ENCODE data around the gene PARD3.

The PARD3 gene

DNA sequence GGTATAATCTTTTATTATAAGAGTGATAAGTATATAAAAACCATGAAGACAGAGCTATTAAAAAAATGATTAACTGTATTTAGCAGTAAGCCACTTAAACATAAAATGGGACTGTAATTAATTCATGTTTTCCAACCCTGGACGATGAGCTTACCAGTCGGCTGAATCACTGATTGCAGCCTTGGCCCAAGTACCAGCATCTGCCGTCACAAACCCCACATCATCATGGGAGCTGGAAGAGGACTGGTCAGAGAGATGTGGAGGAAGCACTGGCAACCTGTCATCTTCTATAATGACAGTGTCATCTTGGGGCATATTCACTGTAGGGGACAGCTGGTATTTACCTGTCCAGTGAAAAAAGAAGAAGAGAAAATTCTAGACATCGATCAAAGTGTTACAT is 473.6 kb downstream of the PARD3 start:
- H3K9ac ChIP-seq (ENCODE audit: low read length), result no peak overlapping the region
- no CpG with 5 or more reads among the region's 4 CpGs for WGBS (ENCODE audit: extremely low coverage, insufficient coverage, insufficient read length)

GRCh38 chr10:34340934-34341333 is 474.2 kb downstream of the PARD3 start:
- H3K4me1 ChIP-seq (ENCODE audit: control insufficient read depth in 1 of 2, insufficient read depth in 2 of 2, low read length in 2 of 2), result no peaks in the 10 kb centered on the region
- H3K9me3 ChIP-seq (ENCODE audit: insufficient read depth, low read depth, low read length), result no peaks in the 10 kb centered on the region
- no peak overlapping the region for H2BK12ac ChIP-seq (ENCODE audit: low read length)
- no peak overlapping the region for H3K4ac ChIP-seq (ENCODE audit: low read depth, low read length)
- no peak overlapping the region for H3K27ac ChIP-seq (ENCODE audit: low read depth, low read length)
- no peak overlapping the region for H3K14ac ChIP-seq (ENCODE audit: low read length)
- H2BK120ac ChIP-seq (ENCODE audit: insufficient read depth, low read length, poor library complexity), result no peak overlapping the region
- H3K36me3 ChIP-seq (ENCODE audit: control insufficient read depth in 1 of 2, insufficient read depth in 2 of 2, low read length in 2 of 2), result no peaks in the 10 kb centered on the region
- H2BK5ac ChIP-seq (ENCODE audit: low read depth, low read length, poor library complexity), result no peak overlapping the region
- no peak overlapping the region for H2AFZ ChIP-seq (ENCODE audit: insufficient read depth, low read length, poor library complexity)
- H3K79me1 ChIP-seq (ENCODE audit: low read length), result no peaks in the 10 kb centered on the region
- H4K8ac ChIP-seq (ENCODE audit: low read depth, low read length), result no peak overlapping the region
- no peak overlapping the region for H4K91ac ChIP-seq (ENCODE audit: low read depth, low read length)
- no peak overlapping the region for H3K4me2 ChIP-seq (ENCODE audit: low read length)
- H3K79me2 ChIP-seq (ENCODE audit: control insufficient read depth, insufficient read depth, low read length, poor library complexity), result no peaks in the 10 kb centered on the region
- no peak overlapping the region for H3K18ac ChIP-seq (ENCODE audit: low read length)
- H3K4me3 ChIP-seq (ENCODE audit: low read depth, low read length), result no peak overlapping the region
- no CpG with 5 or more reads among the region's 1 CpG for WGBS (ENCODE audit: extremely low coverage, insufficient coverage, insufficient read length)
- no peak overlapping the region for H4K12ac ChIP-seq (ENCODE audit: low read depth, low read length)
- DNase-seq, result no peak
- H3K9ac ChIP-seq (ENCODE audit: low read length), result no peak overlapping the region
- H3K23ac ChIP-seq (ENCODE audit: low read length), result no peak overlapping the region
- no peak overlapping the region for H2AK5ac ChIP-seq (ENCODE audit: low read length)
- no peaks in the 10 kb centered on the region for H3K27me3 ChIP-seq (ENCODE audit: insufficient read depth, low read length)

More for the DNA sequence above, 473.6 kb downstream of the PARD3 start:
- no peak overlapping the region for H2AK5ac ChIP-seq (ENCODE audit: low read length)
- no peaks in the 10 kb centered on the region for H3K36me3 ChIP-seq (ENCODE audit: control insufficient read depth in 1 of 2, insufficient read depth in 2 of 2, low read length in 2 of 2)
- H3K14ac ChIP-seq (ENCODE audit: low read length), result no peak overlapping the region
- H4K8ac ChIP-seq (ENCODE audit: low read depth, low read length), result no peak overlapping the region
- no peak overlapping the region for H4K12ac ChIP-seq (ENCODE audit: low read depth, low read length)
- H3K27me3 ChIP-seq (ENCODE audit: insufficient read depth, low read length), result no peaks in the 10 kb centered on the region
- no peak overlapping the region for H2AFZ ChIP-seq (ENCODE audit: insufficient read depth, low read length, poor library complexity)
- no peaks in the 10 kb centered on the region for H3K9me3 ChIP-seq (ENCODE audit: insufficient read depth, low read depth, low read length)
- DNase-seq, result peak; percentile 49 to 58
- H3K4me3 ChIP-seq (ENCODE audit: low read depth, low read length), result no peak overlapping the region
- no peak overlapping the region for H3K4me2 ChIP-seq (ENCODE audit: low read length)
- no peaks in the 10 kb centered on the region for H3K4me1 ChIP-seq (ENCODE audit: control insufficient read depth in 1 of 2, insufficient read depth in 2 of 2, low read length in 2 of 2)
- no peak overlapping the region for H3K4ac ChIP-seq (ENCODE audit: low read depth, low read length)
- no peak overlapping the region for H2BK120ac ChIP-seq (ENCODE audit: insufficient read depth, low read length, poor library complexity)
- no peak overlapping the region for H3K18ac ChIP-seq (ENCODE audit: low read length)
- no peaks in the 10 kb centered on the region for H3K79me2 ChIP-seq (ENCODE audit: control insufficient read depth, insufficient read depth, low read length, poor library complexity)
- no peak overlapping the region for H3K27ac ChIP-seq (ENCODE audit: low read depth, low read length)
- H3K23ac ChIP-seq (ENCODE audit: low read length), result no peak overlapping the region
- no peak overlapping the region for H2BK12ac ChIP-seq (ENCODE audit: low read length)
- H4K91ac ChIP-seq (ENCODE audit: low read depth, low read length), result no peak overlapping the region
- H2BK5ac ChIP-seq (ENCODE audit: low read depth, low read length, poor library complexity), result no peak overlapping the region
- H3K79me1 ChIP-seq (ENCODE audit: low read length), result no peaks in the 10 kb centered on the region

GRCh38 chr10:34339816-34340553 is 475.1 kb downstream of the PARD3 start:
- H3K27me3 ChIP-seq (ENCODE audit: insufficient read depth, low read length), result no peaks in the 10 kb centered on the region
- H3K9ac ChIP-seq (ENCODE audit: low read length), result no peak overlapping the region
- 100% methylated on average over 1 of the region's 2 CpGs for WGBS (ENCODE audit: extremely low coverage, insufficient coverage, insufficient read length)
- H3K4me2 ChIP-seq (ENCODE audit: low read length), result no peak overlapping the region
- H4K8ac ChIP-seq (ENCODE audit: low read depth, low read length), result no peak overlapping the region
- no peak overlapping the region for H2BK120ac ChIP-seq (ENCODE audit: insufficient read depth, low read length, poor library complexity)
- H3K27ac ChIP-seq (ENCODE audit: low read depth, low read length), result no peak overlapping the region
- H2AK5ac ChIP-seq (ENCODE audit: low read length), result no peak overlapping the region
- H4K91ac ChIP-seq (ENCODE audit: low read depth, low read length), result no peak overlapping the region
- no peak overlapping the region for H2AFZ ChIP-seq (ENCODE audit: insufficient read depth, low read length, poor library complexity)
- H3K36me3 ChIP-seq (ENCODE audit: control insufficient read depth in 1 of 2, insufficient read depth in 2 of 2, low read length in 2 of 2), result no peaks in the 10 kb centered on the region
- H4K12ac ChIP-seq (ENCODE audit: low read depth, low read length), result no peak overlapping the region
- no peak overlapping the region for H3K4ac ChIP-seq (ENCODE audit: low read depth, low read length)
- H3K23ac ChIP-seq (ENCODE audit: low read length), result no peak overlapping the region
- DNase-seq, result no peak
- H3K18ac ChIP-seq (ENCODE audit: low read length), result no peak overlapping the region
- H3K4me1 ChIP-seq (ENCODE audit: control insufficient read depth in 1 of 2, insufficient read depth in 2 of 2, low read length in 2 of 2), result no peaks in the 10 kb centered on the region
- H3K9me3 ChIP-seq (ENCODE audit: insufficient read depth, low read depth, low read length), result no peaks in the 10 kb centered on the region
- no peak overlapping the region for H2BK5ac ChIP-seq (ENCODE audit: low read depth, low read length, poor library complexity)
- H2BK12ac ChIP-seq (ENCODE audit: low read length), result no peak overlapping the region
- H3K14ac ChIP-seq (ENCODE audit: low read length), result no peak overlapping the region
- no peak overlapping the region for H3K4me3 ChIP-seq (ENCODE audit: low read depth, low read length)
- no peaks in the 10 kb centered on the region for H3K79me2 ChIP-seq (ENCODE audit: control insufficient read depth, insufficient read depth, low read length, poor library complexity)
- H3K79me1 ChIP-seq (ENCODE audit: low read length), result no peaks in the 10 kb centered on the region

DNA sequence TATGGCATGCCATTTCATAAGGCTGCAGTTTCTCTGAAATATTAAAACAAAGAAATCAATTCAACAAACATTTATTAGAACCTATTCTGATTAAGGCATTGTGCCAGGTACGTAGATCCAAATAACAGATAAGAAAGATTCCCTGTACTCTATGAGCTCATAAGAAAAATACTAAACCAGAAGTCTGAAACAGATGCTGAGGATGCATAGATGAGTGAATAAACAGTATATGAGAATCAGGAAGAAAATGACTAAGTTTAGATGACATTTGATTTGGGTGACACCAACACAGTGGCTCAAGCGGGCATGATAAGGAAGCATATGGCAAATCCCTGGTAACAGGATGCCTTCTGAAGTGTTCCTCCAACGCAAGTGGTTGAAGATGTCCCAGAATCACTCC is 477.2 kb downstream of the PARD3 start:
- H3K79me1 ChIP-seq (ENCODE audit: low read length), result no peaks in the 10 kb centered on the region
- H4K91ac ChIP-seq (ENCODE audit: low read depth, low read length), result no peak overlapping the region
- no peaks in the 10 kb centered on the region for H3K9me3 ChIP-seq (ENCODE audit: insufficient read depth, low read depth, low read length)
- no peak overlapping the region for H2BK120ac ChIP-seq (ENCODE audit: insufficient read depth, low read length, poor library complexity)
- DNase-seq, result no peak
- no peaks in the 10 kb centered on the region for H3K27me3 ChIP-seq (ENCODE audit: insufficient read depth, low read length)
- H3K4ac ChIP-seq (ENCODE audit: low read depth, low read length), result no peak overlapping the region
- no peaks in the 10 kb centered on the region for H3K36me3 ChIP-seq (ENCODE audit: control insufficient read depth in 1 of 2, insufficient read depth in 2 of 2, low read length in 2 of 2)
- H2AK5ac ChIP-seq (ENCODE audit: low read length), result no peak overlapping the region
- H2BK5ac ChIP-seq (ENCODE audit: low read depth, low read length, poor library complexity), result no peak overlapping the region
- H3K18ac ChIP-seq (ENCODE audit: low read length), result no peak overlapping the region
- H3K14ac ChIP-seq (ENCODE audit: low read length), result no peak overlapping the region
- H4K12ac ChIP-seq (ENCODE audit: low read depth, low read length), result no peak overlapping the region
- no peak overlapping the region for H2AFZ ChIP-seq (ENCODE audit: insufficient read depth, low read length, poor library complexity)
- no peak overlapping the region for H4K8ac ChIP-seq (ENCODE audit: low read depth, low read length)
- H3K23ac ChIP-seq (ENCODE audit: low read length), result no peak overlapping the region
- no peak overlapping the region for H3K9ac ChIP-seq (ENCODE audit: low read length)
- no peaks in the 10 kb centered on the region for H3K79me2 ChIP-seq (ENCODE audit: control insufficient read depth, insufficient read depth, low read length, poor library complexity)
- H3K4me1 ChIP-seq (ENCODE audit: control insufficient read depth in 1 of 2, insufficient read depth in 2 of 2, low read length in 2 of 2), result no peaks in the 10 kb centered on the region
- H3K4me3 ChIP-seq (ENCODE audit: low read depth, low read length), result no peak overlapping the region
- WGBS (ENCODE audit: extremely low coverage, insufficient coverage, insufficient read length), result no CpG with 5 or more reads among the region's 3 CpGs
- no peak overlapping the region for H3K27ac ChIP-seq (ENCODE audit: low read depth, low read length)
- no peak overlapping the region for H2BK12ac ChIP-seq (ENCODE audit: low read length)
- H3K4me2 ChIP-seq (ENCODE audit: low read length), result no peak overlapping the region

Data from trophoblast cell (in vitro differentiated cells and primary cell).